Tibial nerve (tissue), 4 donors: Measurements from ENCODE around the gene PHAF1. TPM values are rescaled to one million over a fixed set of nuclear protein-coding genes. Genes with fewer than 3 reads are reported as not detected.

Experiments
- DNase-seq, 2 donors: peaks; one replicate each; pipeline ENCODE4 v3.0.0-alpha.2; 2019; ENCODE audit warnings: low spot score in 2 of 2
- H3K27ac ChIP-seq, 4 donors: fragments of 200-600 bp; sonication (generic) in 3 of 4; one replicate each; pipeline ENCODE4 v1.5.1; 2017 to 2019; ENCODE audit warnings: mild to moderate bottlenecking in 1 of 4
- H3K27me3 ChIP-seq, 2 donors: fragments of 200-600 bp; sonication (generic) in 1 of 2; one replicate each; pipeline versions ENCODE4 v1.5.1 to v1.6.0; 2017 to 2019
- H3K36me3 ChIP-seq, 3 donors: fragments of 200-600 bp; sonication (generic); one replicate each; pipeline ENCODE4 v1.5.1; 2018 to 2019
- H3K4me1 ChIP-seq, 4 donors: fragments of 200-600 bp; sonication (generic) in 3 of 4; one replicate each; pipeline ENCODE4 v1.5.1; 2017 to 2019
- H3K4me3 ChIP-seq, 4 donors: fragments of 200-600 bp; sonication (generic) in 3 of 4; one replicate each; pipeline ENCODE4 v1.5.1; 2017 to 2019; ENCODE audit warnings: mild to moderate bottlenecking in 1 of 4, moderate library complexity in 1 of 4
- H3K9me3 ChIP-seq, 4 donors: fragments of 200-600 bp; sonication (generic) in 3 of 4; one replicate each; pipeline ENCODE4 v1.5.1; 2017 to 2019
- EP300 ChIP-seq, 2 donors: sonication (generic); formaldehyde crosslinking; IDR thresholded peaks; one replicate each; pipeline ENCODE4 v1.6.1; 2017; ENCODE audit warnings: antibody characterized with exemption in 2 of 2, mild to moderate bottlenecking in 1 of 2
- POLR2A ChIP-seq, 2 donors: fragments of 450-650 bp; IDR thresholded peaks; one replicate each; pipeline ENCODE4 v1.6.1; 2017; ENCODE audit warnings: antibody characterized with exemption in 2 of 2, mild to moderate bottlenecking in 2 of 2, moderate library complexity in 2 of 2
- WGBS, 2 donors: methylation state at CpG; one replicate each; pipeline ENCODE4 v1.1.5; 2018; 5-methylcytosine and 5-hydroxymethylcytosine counted together
- total RNA-seq, 4 donors: library from RNA; depleted of rRNA; stranded (reverse); fragments of >200 nt; gene quantifications; one replicate each; pipeline ENCODE4 v1.1.0, GENCODE V29; 2016
- TF ChIP-seq, protein P1 (sequence below), 5 experiments: fragments of 200-600 bp in 3 of 5; fragments of 450-650 bp in 2 of 5; sonication (generic) in 3 of 5; IDR thresholded peaks; one replicate each; pipeline ENCODE4 v1.5.1; 2016 to 2019; ENCODE audit warnings: antibody characterized with exemption in 5 of 5, mild to moderate bottlenecking in 3 of 5, moderate library complexity in 2 of 5

PHAF1 gene
- total RNA-seq, 4 donors from 2014 or later = 22.2 to 34.5 (median 28.1) TPM

DNA sequence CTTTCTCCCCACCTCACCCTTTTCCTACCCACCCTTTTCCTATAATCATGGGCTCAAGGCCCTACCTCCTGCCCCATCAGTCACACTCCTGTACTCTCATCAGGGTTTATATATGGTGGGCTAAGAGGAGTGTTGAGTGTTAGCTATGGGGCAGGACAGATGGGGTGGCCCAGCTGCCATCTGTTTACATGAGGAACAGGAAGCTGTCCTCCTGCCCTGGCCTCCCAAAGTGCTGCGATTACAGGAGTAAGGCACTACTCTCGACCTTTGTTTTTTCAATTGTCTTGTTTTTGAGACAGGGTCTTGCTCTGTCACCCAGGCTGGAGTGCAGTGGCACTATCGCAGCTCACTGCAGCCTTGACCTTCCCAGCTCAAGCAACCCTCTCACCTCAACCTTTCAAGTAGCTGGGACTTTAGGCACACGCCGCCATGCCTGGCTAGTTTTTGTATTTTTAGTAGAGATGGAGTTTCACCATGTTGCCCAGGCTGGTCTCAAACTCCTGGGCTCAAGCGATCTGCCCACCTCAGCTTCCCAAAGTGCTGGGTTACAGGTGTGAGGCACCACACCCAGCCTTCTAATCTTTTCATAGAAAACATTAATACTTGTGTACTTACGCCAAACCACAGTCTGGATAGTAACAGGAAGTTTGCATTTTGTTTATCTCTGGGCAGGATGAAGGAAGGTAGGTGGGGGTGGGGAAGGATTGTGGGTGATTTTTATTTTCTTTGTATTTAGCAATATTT is 48.3 kb downstream of the PHAF1 start:
- H3K36me3 ChIP-seq = no peaks in the 10 kb centered on the region
- peaks cover 0 to 28% of the 10 kb centered on the region in 2 donors for H3K27me3 ChIP-seq
- H3K27ac ChIP-seq = no peak overlapping the region
- H3K4me1 ChIP-seq = peaks cover 0 to 59% (median 27%) of the 10 kb centered on the region in 4 donors
- WGBS, 2 donors = 70% methylated on average over 7 of the region's 7 CpGs
- DNase-seq = no peak
- no peaks in the 10 kb centered on the region for H3K9me3 ChIP-seq
- no peak overlapping the region for H3K4me3 ChIP-seq
- no peak for TF ChIP-seq EP300 (IDR thresholded peaks at IDR 0.05)
- TF ChIP-seq POLR2A (IDR thresholded peaks at IDR 0.05) = no peak
- TF ChIP-seq, protein P1, sequence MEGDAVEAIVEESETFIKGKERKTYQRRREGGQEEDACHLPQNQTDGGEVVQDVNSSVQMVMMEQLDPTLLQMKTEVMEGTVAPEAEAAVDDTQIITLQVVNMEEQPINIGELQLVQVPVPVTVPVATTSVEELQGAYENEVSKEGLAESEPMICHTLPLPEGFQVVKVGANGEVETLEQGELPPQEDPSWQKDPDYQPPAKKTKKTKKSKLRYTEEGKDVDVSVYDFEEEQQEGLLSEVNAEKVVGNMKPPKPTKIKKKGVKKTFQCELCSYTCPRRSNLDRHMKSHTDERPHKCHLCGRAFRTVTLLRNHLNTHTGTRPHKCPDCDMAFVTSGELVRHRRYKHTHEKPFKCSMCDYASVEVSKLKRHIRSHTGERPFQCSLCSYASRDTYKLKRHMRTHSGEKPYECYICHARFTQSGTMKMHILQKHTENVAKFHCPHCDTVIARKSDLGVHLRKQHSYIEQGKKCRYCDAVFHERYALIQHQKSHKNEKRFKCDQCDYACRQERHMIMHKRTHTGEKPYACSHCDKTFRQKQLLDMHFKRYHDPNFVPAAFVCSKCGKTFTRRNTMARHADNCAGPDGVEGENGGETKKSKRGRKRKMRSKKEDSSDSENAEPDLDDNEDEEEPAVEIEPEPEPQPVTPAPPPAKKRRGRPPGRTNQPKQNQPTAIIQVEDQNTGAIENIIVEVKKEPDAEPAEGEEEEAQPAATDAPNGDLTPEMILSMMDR (IDR thresholded peaks at IDR 0.05) = no peak

DNA sequence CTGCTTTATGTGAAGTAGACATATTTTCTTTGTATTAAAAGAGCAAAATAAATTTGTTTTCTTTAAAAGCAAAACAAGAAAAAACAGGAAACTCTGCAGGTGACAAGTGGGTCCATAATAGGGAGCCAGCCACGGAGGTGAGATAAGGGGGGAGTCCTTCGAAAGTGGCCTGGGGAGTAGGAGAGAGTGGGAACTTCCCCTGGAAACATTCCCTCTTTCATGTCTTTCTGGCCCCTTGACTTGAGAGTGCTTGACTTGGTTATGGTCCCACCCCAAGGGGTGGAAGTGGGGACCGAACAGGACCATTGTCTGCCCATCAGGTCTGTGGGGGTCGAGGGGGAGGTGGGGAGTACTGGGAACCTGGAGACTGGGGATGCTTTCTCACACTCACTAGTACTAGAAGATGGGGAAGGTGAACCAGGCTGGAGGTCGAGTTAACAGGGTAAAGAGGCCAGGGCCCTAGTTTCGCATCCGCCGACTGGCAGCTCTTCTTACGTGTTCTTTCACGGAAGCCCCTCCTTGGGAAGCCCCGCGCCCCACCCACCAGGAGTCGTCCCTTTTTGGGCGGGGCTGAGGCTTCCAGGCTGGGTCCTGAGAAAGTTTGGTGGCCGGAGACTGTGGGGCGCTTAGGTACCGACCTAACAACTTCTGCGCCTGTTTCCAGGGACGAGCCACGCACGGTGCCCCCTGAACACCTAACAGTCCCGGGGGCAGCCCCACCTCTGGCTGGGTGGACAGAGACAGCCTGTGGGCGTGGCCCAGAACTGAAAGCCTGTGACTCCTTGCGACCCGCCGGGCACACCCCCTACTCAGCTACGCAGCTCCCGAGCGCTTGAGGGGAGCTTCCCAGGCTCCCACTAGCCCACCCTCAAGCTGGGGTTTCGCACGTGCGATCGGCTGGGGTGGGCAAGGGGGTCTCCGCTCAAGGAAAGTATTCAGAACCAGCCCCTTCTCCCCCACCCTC is 49.2 kb downstream of the PHAF1 start:
- Histone ChIP-seq H3K9me3 (no peaks in the 10 kb centered on the region), H3K36me3 (no peaks in the 10 kb centered on the region), H3K27ac (peak overlapping the region; percentile 31 to 87 (median 58)), H3K4me1 (peaks cover 0 to 68% (median 36%) of the 10 kb centered on the region in 4 donors), H3K27me3 (peaks cover 0 to 36% of the 10 kb centered on the region in 2 donors), H3K4me3 (peak overlapping the region; percentile 66 to 91 (median 82))
- TF ChIP-seq POLR2A (IDR thresholded peaks at IDR 0.05) (no peak), EP300 (IDR thresholded peaks at IDR 0.05) (no peak)
- TF ChIP-seq, protein P1 (IDR thresholded peaks at IDR 0.05) = no peak
- WGBS, 2 donors = 5 to 10% methylated on average over 22 to 33 of the region's 34 CpGs
- no peak for DNase-seq

DNA sequence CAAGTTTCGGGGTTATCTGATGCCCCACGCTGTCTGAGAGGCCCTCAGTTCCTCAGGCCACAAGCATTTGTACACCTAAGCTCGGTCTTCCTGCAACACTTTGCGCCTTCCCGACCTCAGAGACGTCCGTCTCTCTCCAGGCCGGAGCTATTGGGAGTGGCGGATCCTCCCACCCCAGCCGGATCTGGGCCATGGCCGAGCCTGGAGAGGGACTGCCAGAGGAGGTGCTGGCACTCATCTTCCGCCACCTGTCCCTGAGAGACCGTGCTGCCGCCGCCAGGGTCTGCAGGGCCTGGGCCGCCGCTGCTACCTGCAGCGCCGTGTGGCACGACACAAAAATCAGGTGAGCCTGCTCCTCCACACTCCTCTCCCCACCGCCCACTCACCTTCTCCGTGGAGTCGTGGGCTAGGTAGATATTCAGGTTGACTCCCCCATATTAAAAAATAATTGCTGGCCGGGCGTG is 51.9 kb downstream of the PHAF1 start:
- whole genome bisulfite sequencing, 2 donors = 34% methylated on average over 20 to 25 of the region's 25 CpGs
- Histone ChIP-seq H3K9me3 (no peaks in the 10 kb centered on the region), H3K4me1 (peaks cover 0 to 73% (median 39%) of the 10 kb centered on the region in 4 donors), H3K27ac (no peak overlapping the region), H3K36me3 (no peaks in the 10 kb centered on the region), H3K27me3 (peaks cover 0 to 57% of the 10 kb centered on the region in 2 donors), H3K4me3 (peak overlapping the region in 1 of 4 donors; percentile 85)
- no peak for DNase-seq
- TF ChIP-seq EP300 (IDR thresholded peaks at IDR 0.05) (no peak), POLR2A (IDR thresholded peaks at IDR 0.05) (no peak)
- TF ChIP-seq, protein P1 (IDR thresholded peaks at IDR 0.05) = no peak

DNA sequence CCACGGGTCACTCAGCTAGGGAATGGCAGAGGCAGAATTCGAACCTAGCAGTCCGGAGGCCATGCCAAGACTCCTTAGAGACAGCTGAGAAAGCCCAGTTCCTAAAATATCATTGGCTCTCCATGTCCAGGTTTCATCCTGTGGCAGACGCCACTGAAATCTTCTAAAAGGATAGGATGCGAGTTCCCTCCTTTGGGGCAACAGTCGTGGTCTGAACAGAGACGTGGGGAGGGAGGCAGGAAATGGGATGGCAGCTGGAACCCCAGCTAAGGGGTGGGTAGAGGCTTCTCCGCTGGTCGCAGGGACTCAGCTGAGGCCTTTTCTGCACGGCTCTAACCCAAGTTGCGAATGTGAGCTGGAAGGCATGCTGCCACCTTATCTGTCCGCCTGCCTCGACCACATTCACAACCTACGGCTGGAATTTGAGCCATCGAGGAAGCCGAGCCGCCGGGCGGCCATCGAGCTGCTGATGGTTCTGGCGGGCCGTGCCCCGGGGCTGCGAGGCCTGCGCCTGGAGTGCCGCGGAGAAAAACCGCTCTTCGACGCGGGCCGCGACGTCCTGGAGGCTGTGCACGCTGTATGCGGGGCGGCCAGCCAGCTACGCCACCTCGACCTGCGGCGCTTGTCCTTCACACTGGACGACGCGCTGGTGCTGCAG is 52.9 kb downstream of the PHAF1 start:
- H3K27me3 ChIP-seq = peaks cover 0 to 60% of the 10 kb centered on the region in 2 donors
- DNase-seq = no peak
- H3K27ac ChIP-seq = peak overlapping the region in 1 of 4 donors; percentile 78
- H3K4me1 ChIP-seq = peaks cover 0 to 73% (median 39%) of the 10 kb centered on the region in 4 donors
- H3K9me3 ChIP-seq = no peaks in the 10 kb centered on the region
- 24 to 37% methylated on average over 15 to 24 of the region's 44 CpGs for WGBS, 2 donors
- H3K4me3 ChIP-seq = peak overlapping the region in 2 of 4 donors; percentile 26 to 49
- no peaks in the 10 kb centered on the region for H3K36me3 ChIP-seq
- TF ChIP-seq EP300 (IDR thresholded peaks at IDR 0.05) (no peak), POLR2A (IDR thresholded peaks at IDR 0.05) (no peak)
- TF ChIP-seq, protein P1 (IDR thresholded peaks at IDR 0.05) = no peak
